Measurements from ENCODE around the gene BRWD1.

Gene BRWD1

DNA sequence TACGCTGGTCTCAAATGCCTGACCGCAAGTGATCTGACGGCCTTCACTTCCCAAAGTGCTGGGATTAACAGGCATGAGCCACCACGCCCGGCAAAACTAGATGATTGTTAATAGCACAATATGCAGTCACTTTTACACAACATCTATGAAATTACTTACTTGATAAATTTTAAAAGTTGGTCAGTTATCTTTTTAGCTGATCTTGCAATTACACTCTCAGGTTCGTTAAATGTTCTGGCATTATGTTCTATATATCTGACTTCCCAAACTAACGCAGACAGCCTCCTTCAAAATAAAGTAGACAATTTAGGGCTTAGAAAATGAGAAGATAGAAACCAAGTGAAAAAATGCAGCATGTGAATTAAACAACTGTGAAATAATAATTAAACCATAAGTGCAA lies 98.4 kb downstream of the BRWD1 start:
- no peak overlapping the region for H3K4me3 ChIP-seq (ENCODE audit: low read depth, low read length)
- TF ChIP-seq CTCF (IDR thresholded peaks at IDR 0.05; ENCODE audit: insufficient read depth, low read length, missing control alignments): no peak
- CTCF ChIA-PET: no interaction called here
- no peak for DNase-seq (ENCODE audit: low read depth, low spot score)
- POLR2A ChIA-PET: no interaction called here

DNA sequence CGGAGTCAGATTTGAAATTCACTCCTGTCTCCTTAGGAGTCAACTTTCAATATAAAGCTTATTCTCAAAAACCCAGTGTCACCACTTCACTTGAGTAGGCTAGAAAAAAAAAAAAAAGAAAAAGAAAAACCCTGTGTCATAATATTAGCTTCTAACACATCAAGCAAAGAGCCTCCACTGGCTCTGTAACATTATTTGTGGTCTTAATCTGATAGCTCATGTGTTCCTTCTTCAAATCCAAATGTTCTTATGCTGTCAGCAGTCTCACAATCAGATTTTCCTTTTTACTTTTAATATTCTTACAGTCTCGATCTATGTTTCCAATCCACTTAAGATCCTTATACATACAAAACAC lies 104.1 kb downstream of the BRWD1 start:
- H3K4me3 ChIP-seq (ENCODE audit: low read depth, low read length): no peak overlapping the region
- no peak for TF ChIP-seq CTCF (IDR thresholded peaks at IDR 0.05; ENCODE audit: insufficient read depth, low read length, missing control alignments)
- DNase-seq (ENCODE audit: low read depth, low spot score): no peak
- POLR2A ChIA-PET: no interaction called here
- CTCF ChIA-PET: interaction anchor here (0.6 to 2.0 kb wide), 3 partner anchors 9 to 221 kb away, joined by 3 to 5 read pairs (median 3); no protein-coding TSS in a partner anchor

- POLR2A ChIA-PET: no interaction called here
- TF ChIP-seq CTCF (IDR thresholded peaks at IDR 0.05; ENCODE audit: insufficient read depth, low read length, missing control alignments): no peak
- DNase-seq (ENCODE audit: low read depth, low spot score): no peak
- CTCF ChIA-PET: interaction anchor here (0.6 to 2.0 kb wide), 2 partner anchors 8 to 222 kb away, joined by 3 to 5 read pairs; no protein-coding TSS in a partner anchor
- no peak overlapping the region for H3K4me3 ChIP-seq (ENCODE audit: low read depth, low read length)
Measured at GRCh38 chr21:39208624-39209333, 104.7 kb downstream of the BRWD1 start.

DNA sequence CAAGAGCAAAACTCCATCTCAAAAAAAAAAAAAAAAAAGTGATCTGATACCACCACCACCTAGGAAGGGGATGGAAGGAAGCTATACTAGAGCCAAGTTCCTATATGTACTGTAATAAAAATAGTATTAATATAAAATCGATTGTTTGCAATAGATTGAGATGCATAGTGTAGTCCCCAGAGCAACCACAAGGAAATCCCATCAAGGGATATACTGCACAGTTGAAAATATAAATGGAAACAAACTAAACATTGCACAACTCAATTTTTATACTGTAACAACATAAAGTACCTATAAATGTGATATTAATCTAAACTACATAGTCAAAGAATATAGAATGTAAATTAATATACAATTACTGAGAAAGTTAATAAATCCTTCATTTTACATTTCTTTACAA lies 109.3 kb downstream of the BRWD1 start:
- DNase-seq (ENCODE audit: low read depth, low spot score): no peak
- no peak overlapping the region for H3K4me3 ChIP-seq (ENCODE audit: low read depth, low read length)
- TF ChIP-seq CTCF (IDR thresholded peaks at IDR 0.05; ENCODE audit: insufficient read depth, low read length, missing control alignments): no peak
- ChIA-PET CTCF (no interaction called here), POLR2A (no interaction called here)

- ChIA-PET CTCF (no interaction called here), POLR2A (no interaction called here)
- no peak for TF ChIP-seq CTCF (IDR thresholded peaks at IDR 0.05; ENCODE audit: insufficient read depth, low read length, missing control alignments)
- DNase-seq (ENCODE audit: low read depth, low spot score): no peak
- H3K4me3 ChIP-seq (ENCODE audit: low read depth, low read length): no peak overlapping the region
Measured at GRCh38 chr21:39198800-39199199, 114.6 kb downstream of the BRWD1 start.

DNA sequence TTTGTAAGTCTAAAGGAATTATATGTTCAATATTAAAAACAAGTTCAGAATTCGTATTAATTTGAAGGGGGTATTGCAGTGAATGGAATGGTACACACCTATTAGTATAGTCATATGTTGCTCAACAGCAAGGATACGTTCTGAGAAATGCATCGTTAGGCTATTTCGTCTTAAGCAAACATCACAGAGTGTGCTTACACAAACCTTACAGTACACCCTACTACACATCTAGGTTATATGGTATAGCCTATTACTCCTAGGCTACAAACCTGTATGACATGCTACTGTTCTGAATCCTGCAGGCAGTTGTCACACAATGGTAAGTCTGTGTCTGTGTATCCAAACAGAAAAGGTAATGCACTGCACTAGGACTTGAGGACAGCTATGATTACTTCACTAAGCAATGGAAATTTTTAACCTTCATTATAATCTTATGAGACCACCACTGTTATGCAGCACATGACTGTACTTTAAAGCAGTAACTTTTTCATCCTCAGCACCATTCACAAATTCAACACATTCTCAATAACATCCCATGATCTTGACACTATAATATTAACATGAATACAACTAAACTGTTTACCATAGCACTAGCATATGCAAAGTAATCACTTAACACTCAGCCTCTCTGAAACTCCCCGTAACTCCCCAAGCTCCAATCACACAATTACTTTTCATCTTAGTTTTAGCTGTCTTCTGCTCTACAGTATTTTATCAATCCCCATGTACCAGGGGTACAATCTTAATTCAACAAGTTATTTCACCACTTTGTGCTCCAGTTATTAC lies 115.8 kb downstream of the BRWD1 start:
- no peak for TF ChIP-seq CTCF (IDR thresholded peaks at IDR 0.05; ENCODE audit: insufficient read depth, low read length, missing control alignments)
- ChIA-PET CTCF (no interaction called here), POLR2A (no interaction called here)

More for the DNA sequence above, 115.8 kb downstream of the BRWD1 start:
- no peak overlapping the region for H3K4me3 ChIP-seq (ENCODE audit: low read depth, low read length)
- DNase-seq (ENCODE audit: low read depth, low spot score): no peak

Measured in AG04449 (cell line).